Measurements from ENCODE around the gene DLG5. TPM values are rescaled to one million over a fixed set of nuclear protein-coding genes. Genes with fewer than 3 reads are reported as not detected.

DLG5 gene
- total and polyA plus RNA-seq, 10 of the 15 experiments (the other 5 are each of a cell fraction or from before 2014, with no cell fraction given), result 0.18 to 6.6 (median 2.7) TPM

DNA sequence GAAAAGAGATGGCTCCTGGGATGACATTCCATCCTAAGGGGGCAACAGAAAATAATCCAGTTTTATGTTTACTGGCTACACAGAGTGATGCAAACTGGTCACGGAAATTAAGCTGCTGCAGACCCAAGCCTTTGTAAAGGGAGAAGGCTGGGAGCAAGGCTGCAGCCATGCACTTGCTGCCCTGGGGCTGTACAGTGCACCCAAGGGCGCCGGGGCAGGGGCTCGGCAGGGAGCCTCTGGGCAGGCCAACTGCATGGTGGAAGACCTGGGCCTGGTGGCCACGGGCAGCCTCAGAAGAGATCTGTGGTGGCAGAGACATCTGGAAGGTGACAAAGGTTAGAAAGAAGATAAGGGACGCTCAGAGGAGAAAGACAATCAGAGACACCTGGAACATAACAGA lies 113.8 kb downstream of the DLG5 start (continued):
- TF ChIP-seq, protein P1, sequence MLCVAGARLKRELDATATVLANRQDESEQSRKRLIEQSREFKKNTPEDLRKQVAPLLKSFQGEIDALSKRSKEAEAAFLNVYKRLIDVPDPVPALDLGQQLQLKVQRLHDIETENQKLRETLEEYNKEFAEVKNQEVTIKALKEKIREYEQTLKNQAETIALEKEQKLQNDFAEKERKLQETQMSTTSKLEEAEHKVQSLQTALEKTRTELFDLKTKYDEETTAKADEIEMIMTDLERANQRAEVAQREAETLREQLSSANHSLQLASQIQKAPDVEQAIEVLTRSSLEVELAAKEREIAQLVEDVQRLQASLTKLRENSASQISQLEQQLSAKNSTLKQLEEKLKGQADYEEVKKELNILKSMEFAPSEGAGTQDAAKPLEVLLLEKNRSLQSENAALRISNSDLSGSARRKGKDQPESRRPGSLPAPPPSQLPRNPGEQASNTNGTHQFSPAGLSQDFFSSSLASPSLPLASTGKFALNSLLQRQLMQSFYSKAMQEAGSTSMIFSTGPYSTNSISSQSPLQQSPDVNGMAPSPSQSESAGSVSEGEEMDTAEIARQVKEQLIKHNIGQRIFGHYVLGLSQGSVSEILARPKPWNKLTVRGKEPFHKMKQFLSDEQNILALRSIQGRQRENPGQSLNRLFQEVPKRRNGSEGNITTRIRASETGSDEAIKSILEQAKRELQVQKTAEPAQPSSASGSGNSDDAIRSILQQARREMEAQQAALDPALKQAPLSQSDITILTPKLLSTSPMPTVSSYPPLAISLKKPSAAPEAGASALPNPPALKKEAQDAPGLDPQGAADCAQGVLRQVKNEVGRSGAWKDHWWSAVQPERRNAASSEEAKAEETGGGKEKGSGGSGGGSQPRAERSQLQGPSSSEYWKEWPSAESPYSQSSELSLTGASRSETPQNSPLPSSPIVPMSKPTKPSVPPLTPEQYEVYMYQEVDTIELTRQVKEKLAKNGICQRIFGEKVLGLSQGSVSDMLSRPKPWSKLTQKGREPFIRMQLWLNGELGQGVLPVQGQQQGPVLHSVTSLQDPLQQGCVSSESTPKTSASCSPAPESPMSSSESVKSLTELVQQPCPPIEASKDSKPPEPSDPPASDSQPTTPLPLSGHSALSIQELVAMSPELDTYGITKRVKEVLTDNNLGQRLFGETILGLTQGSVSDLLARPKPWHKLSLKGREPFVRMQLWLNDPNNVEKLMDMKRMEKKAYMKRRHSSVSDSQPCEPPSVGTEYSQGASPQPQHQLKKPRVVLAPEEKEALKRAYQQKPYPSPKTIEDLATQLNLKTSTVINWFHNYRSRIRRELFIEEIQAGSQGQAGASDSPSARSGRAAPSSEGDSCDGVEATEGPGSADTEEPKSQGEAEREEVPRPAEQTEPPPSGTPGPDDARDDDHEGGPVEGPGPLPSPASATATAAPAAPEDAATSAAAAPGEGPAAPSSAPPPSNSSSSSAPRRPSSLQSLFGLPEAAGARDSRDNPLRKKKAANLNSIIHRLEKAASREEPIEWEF (IDR thresholded peaks at IDR 0.05; ENCODE audit: insufficient replicate concordance, low read depth, low read length), result no peak
- no peak for TF ChIP-seq BMI1 (IDR thresholded peaks at IDR 0.05; ENCODE audit: borderline replicate concordance)

GRCh38 chr10:77811831-77812430 lies 114.6 kb downstream of the DLG5 start:
- Histone ChIP-seq H3K27ac (ENCODE audit: control insufficient read depth, insufficient read depth) (no peak overlapping the region), H3K9me3 (replicated peaks; ENCODE audit: control insufficient read depth, insufficient read depth, low read length) (no peaks in the 10 kb centered on the region), H3K4me3 (no peak overlapping the region), H3K36me3 (ENCODE audit: control insufficient read depth in 2 of 2, insufficient read depth in 2 of 2, low read length in 1 of 2) (peaks cover 0 to 6% of the 10 kb centered on the region in 2 experiments; a peak in 2 of 4 replicates), H3K4me2 (ENCODE audit: control insufficient read depth, insufficient read depth) (no peak overlapping the region), H4K20me1 (ENCODE audit: control insufficient read depth, insufficient read depth) (no peaks in the 10 kb centered on the region), H2AFZ (ENCODE audit: control insufficient read depth, low read depth, low read length) (no peak overlapping the region), H3K79me2 (ENCODE audit: control insufficient read depth, insufficient read depth, low read length) (no peaks in the 10 kb centered on the region), H3K27me3 (replicated peaks in 1 of 2; ENCODE audit: control insufficient read depth in 2 of 2, insufficient read depth in 2 of 2, low read length in 1 of 2) (no peaks in the 10 kb centered on the region), H3K4me1 (ENCODE audit: control insufficient read depth, insufficient read depth, low read length) (no peaks in the 10 kb centered on the region), H3K9ac (ENCODE audit: control insufficient read depth, insufficient read depth, low read length) (no peak overlapping the region)
- CTCF ChIA-PET, result interaction anchor here (0.5 kb wide), 1 partner anchor 25 kb away, joined by 3 read pairs; no protein-coding TSS in a partner anchor
- DNase-seq (ENCODE audit: low read depth, low spot score) (no peak), ATAC-seq (no peak), FAIRE-seq (no peak)
- POLR2A ChIA-PET, result no interaction called here
- SMC1A ChIA-PET (ENCODE audit: uncharacterized antibody, unreplicated experiment), result no interaction called here
- in situ Hi-C loops (cut with MboI) (no loop called here), intact Hi-C loops (cut with micrococcal nuclease; ENCODE audit: unreplicated experiment) (no loop called here)
- 70% methylated on average over 17 of the region's 23 CpGs for WGBS (ENCODE audit: insufficient coverage, insufficient replicate concordance, low lambda C conversion rate, missing lambda C conversion rate)
- TF ChIP-seq YBX1 (IDR thresholded peaks at IDR 0.05) (no peak), ZZZ3 (IDR thresholded peaks at IDR 0.05; ENCODE audit: control insufficient read depth, insufficient read length, low read depth) (no peak), CHD4 (IDR thresholded peaks at IDR 0.05) (no peak), BHLHE40 (IDR thresholded peaks at IDR 0.05; ENCODE audit: borderline replicate concordance in 1 of 2, low read depth in 2 of 2, low read length in 1 of 2) (no peak), BMI1 (IDR thresholded peaks at IDR 0.05; ENCODE audit: borderline replicate concordance) (no peak)
- RAD21 ChIA-PET (ENCODE audit: unreplicated experiment), result no interaction called here
- BruUV-seq (replicated peaks), result no TSS peak
